Effector memory CD4-positive, alpha-beta T cell (primary cell): ENCODE results near the gene MIA2.
A peak's percentile ranks its signal among the peaks of the same experiment; 100 is the strongest.
"Not testable (repeated sequence)": the region's sequence is repeated elsewhere in the genome, so short reads cannot be mapped to it uniquely, and the experiment has no call there.

Source experiments
- DNase-seq, 3 donors: peaks; one replicate each; pipeline ENCODE4 v3.0.0-alpha.2; 2020
- H3K27ac ChIP-seq: 2 replicates; pipeline ENCODE4 v1.7.0; 2013; ENCODE audit warnings: mild to moderate bottlenecking, low read length, moderate library complexity; ENCODE audit not compliant: insufficient read depth, poor library complexity, severe bottlenecking
- H3K27me3 ChIP-seq: replicated peaks from 2 replicates; pipeline ENCODE4 v1.7.0; 2013; ENCODE audit warnings: mild to moderate bottlenecking, low read length; ENCODE audit not compliant: insufficient read depth, control insufficient read depth, poor library complexity, severe bottlenecking
- H3K36me3 ChIP-seq: 2 replicates; pipeline ENCODE4 v1.7.0; 2013; ENCODE audit warnings: mild to moderate bottlenecking, low read length, moderate library complexity; ENCODE audit not compliant: control insufficient read depth, insufficient read depth
- H3K4me1 ChIP-seq: 2 replicates; pipeline ENCODE4 v1.7.0; 2013; ENCODE audit warnings: low read length, mild to moderate bottlenecking; ENCODE audit not compliant: control insufficient read depth, insufficient read depth, poor library complexity, severe bottlenecking
- H3K4me3 ChIP-seq: 2 replicates; pipeline ENCODE4 v1.7.0; 2013; ENCODE audit warnings: low read length, low read depth, mild to moderate bottlenecking; ENCODE audit not compliant: insufficient read depth, poor library complexity, severe bottlenecking
- H3K9me3 ChIP-seq: 2 replicates; pipeline ENCODE4 v1.7.0; 2013; ENCODE audit warnings: mild to moderate bottlenecking, low read length, moderate library complexity; ENCODE audit not compliant: control insufficient read depth

Gene MIA2

GRCh38 chr14:39212034-39212433 is 21.7 kb upstream of the MIA2 start:
- no peaks in the 10 kb centered on the region for H3K4me1 ChIP-seq
- no peak overlapping the region for H3K4me3 ChIP-seq
- no peaks in the 10 kb centered on the region for H3K9me3 ChIP-seq
- no peak overlapping the region for H3K27ac ChIP-seq
- no peaks in the 10 kb centered on the region for H3K27me3 ChIP-seq
- no peak for DNase-seq
- H3K36me3 ChIP-seq, result no peaks in the 10 kb centered on the region

- Histone ChIP-seq H3K27ac (no peak overlapping the region), H3K9me3 (no peaks in the 10 kb centered on the region)
These were observed 21.0 kb upstream of the MIA2 start for GRCh38 chr14:39212693-39213092.

GRCh38 chr14:39217214-39217879 is 16.4 kb upstream of the MIA2 start:
- H3K4me1 ChIP-seq, result no peaks in the 10 kb centered on the region
- no peak overlapping the region for H3K4me3 ChIP-seq
- no peak overlapping the region for H3K27ac ChIP-seq
- H3K9me3 ChIP-seq, result no peaks in the 10 kb centered on the region
- no peaks in the 10 kb centered on the region for H3K27me3 ChIP-seq
- DNase-seq, result no peak
- no peaks in the 10 kb centered on the region for H3K36me3 ChIP-seq

More at GRCh38 chr14:39212693-39213092, 21.0 kb upstream of the MIA2 start:
- Histone ChIP-seq H3K27me3 (no peaks in the 10 kb centered on the region), H3K4me1 (no peaks in the 10 kb centered on the region), H3K36me3 (no peaks in the 10 kb centered on the region), H3K4me3 (no peak overlapping the region)
- no peak for DNase-seq

GRCh38 chr14:39218171-39218769 is 15.4 kb upstream of the MIA2 start:
- Histone ChIP-seq H3K27me3 (no peaks in the 10 kb centered on the region), H3K27ac (no peak overlapping the region), H3K4me3 (no peak overlapping the region), H3K9me3 (no peaks in the 10 kb centered on the region), H3K4me1 (no peaks in the 10 kb centered on the region), H3K36me3 (no peaks in the 10 kb centered on the region)
- no peak for DNase-seq

- H3K4me3 ChIP-seq, result no peak overlapping the region
- H3K36me3 ChIP-seq, result no peaks in the 10 kb centered on the region
- H3K4me1 ChIP-seq, result no peaks in the 10 kb centered on the region
- H3K27ac ChIP-seq, result no peak overlapping the region
- DNase-seq, result no peak
- H3K27me3 ChIP-seq, result no peaks in the 10 kb centered on the region
- no peaks in the 10 kb centered on the region for H3K9me3 ChIP-seq
These were observed 14.6 kb upstream of the MIA2 start for GRCh38 chr14:39219075-39219499.

- H3K27ac ChIP-seq, H3K4me3 ChIP-seq, H3K27me3 ChIP-seq, H3K9me3 ChIP-seq, H3K4me1 ChIP-seq, DNase-seq, H3K36me3 ChIP-seq: not testable (repeated sequence)
These were observed 13.2 kb upstream of the MIA2 start for GRCh38 chr14:39220473-39220872.

GRCh38 chr14:39228044-39228443 is 5.7 kb upstream of the MIA2 start:
- Histone ChIP-seq H3K36me3 (no peaks in the 10 kb centered on the region), H3K9me3 (no peaks in the 10 kb centered on the region), H3K27me3 (no peaks in the 10 kb centered on the region), H3K4me1 (peaks cover 6% of the 10 kb centered on the region), H3K27ac (peak overlapping the region; percentile 50), H3K4me3 (no peak overlapping the region)
- DNase-seq, result no peak

GRCh38 chr14:39228509-39229221 is 5.0 kb upstream of the MIA2 start:
- no peak for DNase-seq
- H3K27ac ChIP-seq, result peak overlapping the region; percentile 50
- no peaks in the 10 kb centered on the region for H3K36me3 ChIP-seq
- no peak overlapping the region for H3K4me3 ChIP-seq
- H3K9me3 ChIP-seq, result no peaks in the 10 kb centered on the region
- H3K27me3 ChIP-seq, result no peaks in the 10 kb centered on the region
- peaks cover 6% of the 10 kb centered on the region for H3K4me1 ChIP-seq

GRCh38 chr14:39229222-39229543 is 4.5 kb upstream of the MIA2 start:
- peak; percentile 14 to 26 (median 18) for DNase-seq
- Histone ChIP-seq H3K36me3 (no peaks in the 10 kb centered on the region), H3K27me3 (no peaks in the 10 kb centered on the region), H3K4me3 (no peak overlapping the region), H3K27ac (no peak overlapping the region), H3K9me3 (no peaks in the 10 kb centered on the region), H3K4me1 (peaks cover 6% of the 10 kb centered on the region)

- H3K4me3 ChIP-seq, result no peak overlapping the region
- H3K4me1 ChIP-seq, result peaks cover 6% of the 10 kb centered on the region
- no peak for DNase-seq
- no peaks in the 10 kb centered on the region for H3K27me3 ChIP-seq
- H3K36me3 ChIP-seq, result no peaks in the 10 kb centered on the region
- no peak overlapping the region for H3K27ac ChIP-seq
- no peaks in the 10 kb centered on the region for H3K9me3 ChIP-seq
These were observed 4.1 kb upstream of the MIA2 start for GRCh38 chr14:39229601-39230110.
